GM19463 (cell line): ENCODE results near the gene SLC26A6.

ENCODE experiments used
- ATAC-seq: cut with Tn5 transposase; IDR thresholded peaks from one replicate; pipeline ENCODE4 v1.9.1; 2021; ENCODE audit warnings: mild to moderate bottlenecking, moderate library complexity; ENCODE audit not compliant: unreplicated experiment

SLC26A6 gene

DNA sequence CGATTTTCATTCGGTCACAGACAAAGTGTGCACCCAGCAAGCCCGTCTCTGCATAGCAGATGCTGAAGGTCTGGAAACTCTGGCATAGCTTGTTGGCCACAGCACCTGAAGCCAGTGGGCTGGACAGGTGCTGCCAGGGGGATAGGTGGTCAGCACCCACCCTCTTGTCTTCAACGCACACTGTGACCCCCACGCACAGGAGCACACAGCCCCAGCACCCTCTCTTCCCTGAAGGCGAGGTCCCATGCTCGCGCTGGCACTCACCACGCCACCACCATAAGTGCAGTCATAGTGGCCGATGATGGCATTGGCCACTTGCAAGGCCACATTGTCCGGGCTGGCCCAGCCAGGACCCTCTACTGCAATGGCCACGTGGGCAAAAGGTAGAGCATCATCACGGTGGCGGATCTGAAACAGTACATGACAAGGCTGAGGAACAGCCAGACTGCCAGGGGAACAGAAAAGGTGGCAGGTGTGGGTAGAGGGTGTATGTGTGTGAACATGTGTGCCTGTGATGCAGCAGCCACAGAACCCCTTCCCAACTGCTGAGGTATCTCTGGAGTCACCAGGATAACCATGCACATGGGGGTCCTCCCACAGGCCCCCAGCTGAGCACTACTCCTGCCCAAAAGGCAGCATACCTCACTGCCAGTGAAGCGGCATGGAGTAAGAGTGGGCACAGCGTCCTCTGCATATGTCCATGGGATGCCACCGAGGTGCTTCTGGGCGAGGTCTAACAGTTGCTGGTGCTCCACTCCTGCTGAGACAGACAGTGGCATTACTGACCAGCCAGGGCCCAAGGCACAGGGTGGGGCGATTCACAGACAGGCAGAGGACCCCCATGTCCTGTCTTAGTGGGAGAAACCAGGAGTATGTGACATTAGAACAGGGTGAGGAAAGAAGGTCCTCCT, 34.3 kb downstream of the SLC26A6 start:
- no peak for ATAC-seq

DNA sequence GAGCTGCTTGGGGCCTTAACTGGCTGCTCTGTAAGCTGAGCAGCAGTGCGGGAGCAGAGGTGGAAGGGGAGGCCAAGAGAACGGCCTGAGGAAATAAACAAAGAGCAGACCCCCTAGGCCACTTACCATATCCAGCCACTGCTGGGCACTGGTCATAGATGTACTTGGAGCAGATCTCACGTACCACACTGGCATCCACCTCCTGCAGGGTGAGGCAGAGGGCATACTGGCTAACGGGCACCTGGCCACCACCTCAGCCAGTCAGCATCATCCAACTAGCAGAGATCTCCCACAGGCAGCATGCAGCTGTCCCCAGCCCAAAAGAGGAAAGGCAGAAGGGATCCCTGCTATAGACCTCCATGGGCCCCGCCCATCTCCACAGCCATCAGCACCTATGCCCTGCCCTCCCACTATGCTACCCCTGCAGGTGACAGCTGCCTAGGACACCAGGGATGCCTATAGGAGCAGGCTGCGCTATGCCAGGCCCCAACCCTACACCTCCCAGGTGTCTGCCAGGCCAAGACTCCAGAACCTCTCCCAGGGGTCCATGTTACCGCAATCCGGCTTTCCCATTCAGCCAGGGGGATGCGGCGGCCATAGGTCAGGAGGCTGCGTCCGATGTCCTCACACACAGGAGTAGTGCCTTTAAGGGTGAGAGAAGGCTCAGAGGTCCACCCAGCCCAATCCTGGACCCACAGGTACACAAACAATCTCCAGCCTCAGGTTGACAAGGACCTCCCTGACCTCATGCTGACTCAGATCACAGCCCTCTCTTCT, 35.6 kb downstream of the SLC26A6 start:
- ATAC-seq: no peak

DNA sequence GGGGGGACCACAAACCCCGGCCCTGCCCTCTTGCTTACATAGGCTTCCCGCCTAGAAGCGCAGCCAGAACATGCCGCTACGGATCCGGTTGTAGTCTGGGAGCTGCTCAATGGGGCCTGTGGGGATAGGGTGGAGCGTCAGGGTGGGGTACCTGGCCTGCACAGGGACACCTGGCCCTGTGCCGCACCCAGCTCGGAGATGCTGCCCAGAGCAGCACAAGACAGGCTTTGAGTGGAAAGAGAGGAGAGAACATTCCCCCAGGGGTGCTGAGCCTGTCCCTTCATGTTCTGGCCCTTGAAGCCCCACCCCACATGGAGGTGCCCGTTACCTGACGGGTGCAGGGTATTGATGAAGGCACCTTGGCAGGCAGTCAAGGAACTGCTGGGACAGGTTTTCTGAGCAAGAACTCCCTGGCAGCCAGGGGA, 36.2 kb downstream of the SLC26A6 start:
- ATAC-seq: no peak

DNA sequence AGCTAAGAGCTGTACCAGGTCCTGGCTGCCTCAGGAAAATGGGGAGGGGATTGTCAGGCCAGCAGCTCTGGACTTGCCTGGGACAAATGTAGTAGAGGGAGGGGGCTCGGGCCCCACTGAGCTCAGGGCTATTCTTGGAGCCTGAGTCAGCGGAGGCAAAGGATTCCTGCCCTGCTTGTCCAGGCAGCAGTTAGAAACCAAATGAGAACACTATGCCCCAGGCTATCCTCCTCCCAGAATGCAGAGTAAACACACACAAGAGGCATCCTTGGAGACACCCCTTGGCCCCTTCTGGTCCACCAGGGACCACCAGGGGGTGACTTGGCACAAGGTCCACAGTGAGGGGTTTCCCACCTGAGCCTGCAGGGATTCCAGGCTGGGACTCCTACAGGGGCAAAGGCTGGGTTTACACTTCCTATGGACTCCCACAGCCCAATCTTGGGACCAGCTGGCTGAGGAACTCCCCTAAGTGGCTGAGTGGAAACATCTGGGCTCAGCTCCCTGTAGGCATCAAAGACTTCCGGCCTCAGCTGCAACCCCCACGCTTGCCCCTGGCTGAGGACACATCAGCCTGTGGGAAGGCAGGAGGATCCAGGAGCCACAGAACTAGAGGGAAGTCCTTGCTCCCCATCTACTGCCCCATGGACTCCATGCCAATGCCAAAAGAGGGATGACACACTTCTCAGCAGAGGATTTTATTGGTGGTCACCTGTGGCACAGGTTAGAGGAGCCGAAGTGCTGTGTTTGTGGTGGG, 36.8 kb downstream of the SLC26A6 start:
- ATAC-seq: no peak

DNA sequence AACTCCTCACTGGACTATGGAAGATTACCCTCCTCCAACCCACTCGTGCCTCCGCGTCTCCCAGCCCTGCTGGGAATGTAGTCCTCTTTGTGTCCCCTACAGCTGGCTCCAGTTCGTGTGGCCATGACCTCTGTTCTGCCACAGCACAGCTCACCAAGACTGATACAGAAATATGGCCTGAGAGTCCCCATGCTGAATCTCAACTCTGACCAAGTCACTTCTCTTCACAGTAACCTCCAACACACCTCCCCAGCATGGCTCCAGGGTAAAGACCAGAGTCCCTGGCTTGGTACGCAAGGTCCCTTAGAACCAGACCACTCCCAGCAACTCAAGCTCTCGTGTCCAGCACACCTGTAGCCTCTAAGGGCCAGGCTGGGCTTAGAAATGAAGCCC, 37.9 kb downstream of the SLC26A6 start:
- no peak for ATAC-seq

DNA sequence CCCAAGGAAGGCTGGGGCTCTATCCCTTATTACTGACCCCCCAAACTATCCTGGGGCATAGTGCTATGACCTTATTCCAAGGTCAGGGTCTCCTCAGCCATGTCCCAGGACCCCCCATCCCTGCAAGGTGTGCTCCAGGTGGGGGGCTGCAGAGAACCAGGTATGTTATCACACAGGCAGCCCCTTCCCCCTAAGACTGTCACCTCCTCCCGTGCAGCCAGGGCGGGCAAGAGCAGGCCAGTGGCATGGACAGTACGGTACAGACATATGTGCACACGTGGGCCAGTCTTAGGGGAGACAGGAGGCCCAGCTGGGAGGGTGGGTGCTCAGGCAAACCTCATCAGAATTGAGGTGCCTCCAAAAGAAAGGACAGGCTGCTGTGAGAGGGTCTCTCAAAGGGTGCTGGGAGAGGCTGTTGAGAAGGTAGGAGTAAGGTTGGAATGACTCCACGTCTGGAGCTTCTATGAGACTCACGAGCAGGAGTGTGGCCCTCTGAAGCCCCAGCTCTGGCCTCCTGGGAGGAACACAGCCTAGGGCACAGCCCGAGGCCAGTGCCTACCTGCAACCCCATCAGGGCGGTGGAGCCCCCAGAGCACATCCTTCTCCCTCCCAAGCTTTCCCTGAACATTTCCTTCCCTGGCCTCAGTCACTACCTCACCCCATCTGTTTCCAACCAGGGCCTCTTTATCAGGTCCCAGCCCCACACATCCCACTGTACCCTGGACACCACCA, 38.4 kb downstream of the SLC26A6 start:
- no peak for ATAC-seq

DNA sequence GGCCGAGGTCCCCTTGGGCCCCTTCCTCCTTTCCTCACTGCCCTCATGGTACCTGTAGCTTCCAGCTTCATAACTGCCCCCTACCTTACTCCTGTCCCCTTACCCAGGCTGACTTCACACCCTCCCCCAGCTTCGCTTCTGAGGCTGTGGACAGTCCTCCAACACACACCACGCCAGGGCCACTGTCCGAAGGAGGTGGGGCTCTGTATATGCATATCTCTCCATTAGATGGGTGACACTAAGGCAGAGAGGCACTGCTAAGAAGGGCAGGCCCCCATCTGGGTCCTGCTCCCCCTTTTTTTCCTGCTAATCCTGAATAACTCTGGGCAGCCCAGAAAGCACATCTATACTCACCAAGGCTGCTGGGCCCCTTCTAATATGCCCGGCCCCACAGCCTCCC, 39.1 kb downstream of the SLC26A6 start:
- ATAC-seq: no peak

DNA sequence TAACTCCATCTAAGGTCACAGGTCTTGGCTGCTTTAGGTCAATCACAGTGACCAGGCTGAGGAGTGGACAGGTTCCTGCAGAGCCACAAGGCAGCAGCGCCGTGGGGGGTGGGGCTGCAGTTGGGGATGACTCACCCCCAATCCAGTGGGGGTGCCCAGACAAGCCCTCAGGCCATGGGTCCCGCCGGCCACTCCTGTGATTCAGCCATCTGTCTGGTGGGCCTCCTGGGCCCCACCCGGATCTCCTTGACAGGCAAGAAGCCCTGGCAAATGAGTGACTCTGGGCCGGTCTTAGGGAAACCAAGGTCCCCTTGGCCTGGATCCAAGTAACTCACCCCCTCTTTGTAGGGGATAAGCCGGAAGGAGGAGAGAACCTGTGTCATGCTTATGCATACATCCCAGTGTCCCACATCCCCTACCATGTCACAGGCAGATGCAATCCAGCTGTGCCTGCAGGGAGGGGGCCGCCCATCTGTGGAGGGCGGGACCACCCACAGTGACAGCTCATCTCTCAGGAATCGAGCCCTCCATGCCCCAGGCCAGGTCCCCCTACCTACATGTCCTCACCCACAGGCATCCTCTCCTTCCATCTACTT, 39.6 kb downstream of the SLC26A6 start:
- no peak for ATAC-seq

DNA sequence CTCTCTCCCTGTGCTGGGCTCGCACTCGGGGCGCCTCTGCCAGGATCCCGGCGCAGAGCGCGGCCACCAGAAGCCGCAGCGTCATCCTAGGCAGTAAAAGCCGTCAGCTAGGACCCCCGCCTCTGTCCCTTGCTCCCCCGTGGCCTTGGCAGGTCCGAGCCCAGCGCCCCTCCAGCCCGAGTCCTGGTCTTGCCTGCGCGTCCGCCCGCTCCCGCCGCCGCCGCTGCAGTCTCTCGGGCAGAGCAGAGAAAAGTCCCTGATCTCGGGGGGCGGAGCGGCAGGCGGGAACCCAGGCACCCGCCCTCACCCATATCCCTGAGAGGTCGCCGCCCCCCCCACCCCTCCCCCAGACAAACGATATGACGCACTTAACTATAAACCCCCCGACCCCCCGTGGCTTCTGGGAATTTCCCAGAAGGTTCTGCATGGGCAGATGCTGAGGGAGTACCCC, 40.2 kb downstream of the SLC26A6 start, which contains the start of gene COL7A1:
COL7A1 (minus strand) TSS at position 255 of the 451 bp plus-strand sequence; CDS start at position 85, 170 bp downstream.
- no peak for ATAC-seq

DNA sequence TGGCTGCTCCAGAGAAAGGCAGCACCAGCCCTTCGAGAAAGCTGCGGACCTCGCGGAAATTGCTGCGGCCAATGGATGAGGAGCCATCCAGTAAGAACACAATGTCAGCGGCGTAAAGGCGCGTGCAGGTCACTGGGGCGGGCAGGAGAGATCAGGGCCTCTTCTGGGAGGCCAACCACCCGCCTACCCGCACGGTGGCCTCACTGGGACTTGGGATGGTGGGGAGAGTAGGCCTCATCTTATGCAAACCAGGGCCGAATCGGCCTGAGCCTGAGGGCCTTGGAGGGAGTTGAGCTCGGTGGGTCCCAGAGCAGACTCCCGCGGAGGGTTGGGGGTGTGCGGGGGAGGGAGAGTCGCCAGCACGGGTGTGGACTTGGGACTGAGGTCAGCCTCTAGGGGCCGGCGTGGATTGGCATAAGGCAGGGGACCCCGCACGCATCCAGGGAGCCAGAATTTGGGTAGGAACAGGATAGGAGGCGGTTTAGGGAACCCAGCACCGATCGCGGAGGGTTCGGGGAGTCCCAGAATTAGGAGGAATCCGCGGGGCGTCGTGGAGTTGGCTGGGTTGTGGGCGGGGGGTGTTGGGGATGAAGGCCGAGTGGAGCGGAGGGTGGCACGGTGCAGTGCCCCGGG, 40.7 kb downstream of the SLC26A6 start:
- no peak for ATAC-seq

DNA sequence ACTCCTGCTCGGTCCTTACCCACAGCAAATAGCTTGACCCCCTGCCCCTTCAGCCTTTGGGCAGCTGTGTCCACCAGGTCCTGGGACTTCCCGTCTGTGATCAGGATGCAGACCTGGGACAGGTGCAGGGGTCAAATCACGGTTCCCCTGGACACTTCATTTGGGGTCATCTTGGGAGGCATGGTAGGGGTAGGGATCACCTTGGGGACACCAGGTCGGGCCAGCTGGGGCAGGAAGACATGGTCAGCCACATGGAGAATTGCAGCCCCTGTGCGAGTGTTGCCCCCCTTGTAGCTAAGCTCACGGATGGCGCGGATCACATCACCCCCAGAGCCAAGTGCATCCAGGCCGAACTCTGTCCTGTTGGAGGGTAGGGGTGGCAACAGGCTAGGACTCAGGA, 41.9 kb downstream of the SLC26A6 start:
- ATAC-seq: no peak

DNA sequence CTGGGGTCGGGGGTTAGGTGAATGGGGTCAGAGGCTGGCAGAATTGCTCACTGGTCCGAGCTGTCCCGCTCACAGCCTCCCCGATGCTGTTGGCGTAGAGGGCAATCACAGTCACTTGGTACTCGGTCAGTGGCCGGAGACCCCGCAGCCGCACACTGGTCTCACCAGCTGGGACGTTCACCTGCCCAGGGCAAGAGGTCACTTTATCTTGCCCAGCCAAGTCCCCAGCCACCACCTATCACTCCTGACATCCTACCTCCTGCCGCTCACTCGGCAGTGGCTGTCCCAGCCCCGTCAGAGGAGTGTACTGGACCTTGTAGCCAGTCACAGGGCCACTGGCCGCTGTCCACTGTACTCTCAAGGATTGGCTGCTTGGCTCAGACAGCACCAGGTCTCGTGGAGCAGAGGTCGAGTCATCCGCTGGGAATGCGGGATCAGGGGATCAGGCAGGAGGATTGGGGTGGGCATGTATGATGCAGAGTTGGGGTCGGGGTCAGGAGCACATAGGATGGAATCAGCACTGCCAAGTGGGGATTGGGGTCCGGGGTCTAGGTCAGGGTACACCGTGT, 42.7 kb downstream of the SLC26A6 start:
- ATAC-seq: no peak

DNA sequence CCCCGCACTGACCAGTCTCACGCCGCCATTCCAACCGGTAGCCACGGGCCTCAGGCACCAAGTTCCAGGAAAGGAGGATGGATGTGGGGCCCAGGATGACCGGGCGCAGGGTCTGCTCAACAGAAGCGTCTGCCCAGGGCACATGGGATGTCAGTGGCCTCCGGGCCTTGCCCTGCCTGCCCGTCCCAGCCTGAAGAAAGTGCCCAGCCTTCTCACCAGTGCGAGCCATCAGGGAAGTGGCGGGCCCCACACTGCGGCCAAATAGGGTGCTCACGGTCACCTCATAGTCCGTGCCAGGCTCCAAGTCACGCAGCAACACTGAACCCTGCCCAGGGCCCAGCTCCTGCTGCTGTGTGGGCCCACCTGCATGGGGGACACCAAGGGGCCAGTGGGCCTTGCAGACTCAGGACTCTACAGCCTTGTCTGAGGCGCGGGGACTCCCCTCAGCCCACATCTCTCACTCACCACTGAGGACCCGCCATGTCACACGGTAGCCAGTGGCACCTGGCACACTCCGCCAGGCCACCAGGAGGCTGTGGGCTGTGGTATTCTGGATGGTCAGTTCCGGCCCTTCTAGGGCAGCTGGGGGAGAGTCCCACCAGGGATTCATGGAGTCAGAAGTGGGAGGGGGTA, 43.3 kb downstream of the SLC26A6 start:
- no peak for ATAC-seq

DNA sequence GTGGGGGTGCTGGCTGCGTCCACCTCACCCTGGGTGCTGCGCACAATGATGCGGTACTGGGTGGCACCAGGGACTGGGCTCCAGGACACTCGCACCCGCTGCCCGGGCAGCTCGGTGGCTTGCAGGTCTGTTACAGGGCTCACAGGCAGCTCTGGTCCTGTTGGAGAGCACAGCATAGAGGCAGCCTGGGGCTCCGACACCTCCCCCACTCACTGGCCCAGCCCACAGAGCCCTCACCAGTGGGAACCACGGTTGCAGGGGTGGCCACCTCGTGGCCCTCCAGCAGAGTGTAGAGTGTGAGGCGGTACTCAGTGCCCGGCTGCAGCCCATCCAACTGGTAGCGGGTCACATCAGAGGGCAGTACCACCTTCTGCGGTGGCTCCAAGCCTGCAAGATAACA, 43.8 kb downstream of the SLC26A6 start:
- ATAC-seq: no peak

DNA sequence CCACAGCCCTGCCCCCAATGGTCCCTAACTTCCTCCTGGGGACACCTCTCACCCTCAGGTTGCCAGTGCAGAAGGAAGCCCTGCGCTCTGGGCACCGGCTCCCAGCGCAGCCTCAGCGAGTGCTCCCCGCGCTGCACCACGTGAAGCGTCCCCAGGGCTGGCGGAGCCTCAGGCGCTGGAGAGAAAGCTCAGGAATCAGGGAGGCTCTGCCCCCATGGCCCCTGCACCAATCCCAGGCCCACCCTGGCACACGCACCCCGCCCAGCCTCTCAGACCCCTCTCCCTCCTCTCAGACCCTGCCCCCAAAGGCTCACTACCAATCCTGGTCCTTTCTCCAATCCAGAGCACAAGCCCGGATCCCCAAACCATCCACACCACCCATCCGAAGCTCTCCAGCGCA, 47.0 kb downstream of the SLC26A6 start:
- no peak for ATAC-seq

DNA sequence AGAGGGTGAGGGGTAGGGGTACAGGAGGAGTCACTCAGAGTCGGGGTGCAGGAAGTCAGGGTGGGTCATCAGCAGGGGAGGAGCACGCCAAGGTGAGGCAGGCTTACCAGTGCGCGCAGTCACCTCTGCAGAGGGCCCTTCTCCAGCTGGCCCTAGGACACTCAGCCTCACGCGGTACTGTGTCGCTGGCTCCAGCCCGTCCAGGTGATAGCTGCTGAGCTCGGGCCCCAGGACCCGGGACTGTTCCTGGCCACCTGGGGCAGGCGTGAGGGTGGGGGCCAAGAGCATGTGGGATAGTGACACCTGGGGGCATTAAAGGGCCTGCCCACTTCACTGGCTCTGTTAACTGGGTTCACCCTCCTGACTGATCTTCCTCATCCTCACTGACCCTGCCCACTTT, 47.6 kb downstream of the SLC26A6 start:
- no peak for ATAC-seq

DNA sequence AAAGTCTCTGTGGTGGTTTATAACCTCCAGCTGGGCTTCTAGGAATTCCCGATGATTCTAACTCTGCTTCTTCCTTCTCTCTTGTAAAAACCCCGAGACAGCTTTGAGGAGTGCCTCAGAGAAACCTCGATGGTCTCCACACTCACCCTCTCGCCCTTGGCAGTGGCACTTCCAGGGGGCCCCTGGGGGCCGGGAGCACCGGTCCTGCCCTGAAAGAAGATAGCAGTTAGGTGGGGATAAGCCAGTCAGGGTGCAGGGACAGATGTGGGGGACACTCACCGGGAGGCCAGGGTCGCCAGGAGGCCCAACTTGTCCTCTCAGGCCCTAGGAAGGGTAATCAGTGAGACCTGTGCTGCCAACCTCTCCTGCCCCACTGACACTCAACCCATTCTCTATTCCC, 49.9 kb downstream of the SLC26A6 start:
- no peak for ATAC-seq

DNA sequence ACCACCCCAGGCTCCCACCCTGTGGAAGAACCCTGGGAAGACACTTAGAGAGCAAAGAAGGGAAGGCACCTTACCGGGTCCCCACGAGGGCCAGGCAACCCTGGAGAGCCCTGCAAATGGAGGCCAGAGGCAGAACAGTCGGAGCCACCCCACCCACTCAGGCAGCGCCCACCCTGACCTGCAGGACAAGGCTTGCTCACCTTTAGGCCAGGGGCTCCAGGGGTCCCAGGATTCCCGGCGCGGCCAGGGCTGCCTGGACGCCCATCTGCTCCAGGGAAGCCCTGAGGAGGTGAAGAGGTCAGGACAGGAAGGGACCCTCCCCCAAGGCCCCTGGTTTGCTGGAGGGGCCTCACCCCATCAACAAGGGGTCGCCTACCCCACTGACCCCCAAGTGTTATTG, 50.4 kb downstream of the SLC26A6 start:
- no peak for ATAC-seq
